ENCODE data around the gene SSBP3. TPM values are rescaled to one million over a fixed set of nuclear protein-coding genes. Genes with fewer than 3 reads are reported as not detected.
A peak's percentile ranks its signal among the peaks of the same experiment; 100 is the strongest.
"Not testable (repeated sequence)": the region's sequence is repeated elsewhere in the genome, so short reads cannot be mapped to it uniquely, and the experiment has no call there.

The SSBP3 gene
- total RNA-seq, 1 experiment from 2014 or later, result 71.2 TPM

DNA sequence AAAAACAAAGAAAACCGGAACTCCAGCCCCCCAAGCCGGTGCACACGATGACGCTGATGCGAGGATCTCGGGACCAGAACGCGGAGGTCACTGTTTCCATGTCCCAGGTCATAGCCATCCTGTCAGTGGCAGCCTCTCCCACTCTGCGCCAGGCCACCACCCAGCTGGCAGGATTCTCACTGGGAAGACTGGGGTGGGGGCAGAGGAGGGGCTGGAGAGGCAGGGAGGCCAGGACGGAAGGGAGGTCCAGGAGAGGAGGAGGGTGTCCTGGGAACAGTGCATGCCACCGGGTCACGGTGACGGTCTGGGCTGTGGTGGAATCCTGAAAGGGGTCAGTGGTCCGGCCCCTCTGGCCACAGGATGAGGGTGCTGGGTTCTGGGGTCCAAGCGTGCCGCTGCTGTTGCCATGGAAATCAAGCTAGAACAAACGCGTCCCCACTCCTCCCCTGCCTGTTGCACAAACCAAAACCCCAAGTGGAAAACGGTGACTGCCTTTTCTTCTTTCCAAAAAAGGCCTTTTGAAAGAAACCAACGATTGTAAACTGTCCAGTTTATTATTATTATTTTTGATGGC lies 180.1 kb downstream of the SSBP3 start:
- in situ Hi-C loops (cut with HindIII; ENCODE audit: low sequenced_read_pairs), result no loop called here
- DNase-seq (ENCODE audit: low spot score), result no peak

GRCh38 chr1:54225378-54225777 lies 180.8 kb downstream of the SSBP3 start:
- no peak for DNase-seq (ENCODE audit: low spot score)
- in situ Hi-C loops (cut with HindIII; ENCODE audit: low sequenced_read_pairs), result no loop called here

GRCh38 chr1:54224233-54224632 lies 182.0 kb downstream of the SSBP3 start:
- DNase-seq (ENCODE audit: low spot score), result no peak
- in situ Hi-C loops (cut with HindIII; ENCODE audit: low sequenced_read_pairs), result no loop called here

DNA sequence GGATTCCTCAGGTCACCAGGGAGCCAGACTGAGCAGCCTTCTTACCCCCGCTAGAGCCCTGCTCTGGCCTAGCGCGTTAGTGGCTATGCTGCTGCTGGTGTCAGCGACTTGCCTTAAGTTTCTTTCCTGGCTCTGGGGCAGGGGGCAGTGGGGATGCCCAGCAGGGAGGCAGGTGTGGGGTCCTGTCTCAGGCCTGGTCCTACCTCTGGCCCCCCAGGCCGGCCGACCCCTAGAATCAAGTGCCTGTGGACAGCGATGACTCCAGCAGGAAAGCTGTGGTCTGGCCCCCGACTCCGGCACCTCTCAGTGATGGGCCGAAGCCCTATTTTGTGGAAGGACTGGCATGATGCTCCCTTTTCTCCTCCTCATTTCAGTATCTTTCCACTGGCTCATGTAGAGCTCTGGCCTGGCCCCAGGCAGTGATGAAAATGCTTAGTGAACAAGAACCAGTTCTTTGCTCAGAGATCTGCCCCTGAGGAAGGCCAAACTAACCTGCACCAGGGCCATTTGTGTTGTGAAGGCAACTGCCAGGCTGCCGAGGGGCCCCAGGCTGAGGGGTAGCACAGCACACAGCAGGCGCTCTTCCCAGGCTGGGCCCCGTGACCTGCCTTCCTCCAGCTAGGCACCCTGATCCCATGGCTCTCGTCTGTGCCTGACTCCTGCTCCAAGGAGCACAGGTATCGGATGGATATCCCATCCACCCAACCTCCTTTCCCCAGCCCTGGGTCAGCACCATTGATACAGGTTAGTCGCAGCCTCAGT lies 182.6 kb downstream of the SSBP3 start:
- DNase-seq (ENCODE audit: low spot score), result no peak
- in situ Hi-C loops (cut with HindIII; ENCODE audit: low sequenced_read_pairs), result no loop called here

DNA sequence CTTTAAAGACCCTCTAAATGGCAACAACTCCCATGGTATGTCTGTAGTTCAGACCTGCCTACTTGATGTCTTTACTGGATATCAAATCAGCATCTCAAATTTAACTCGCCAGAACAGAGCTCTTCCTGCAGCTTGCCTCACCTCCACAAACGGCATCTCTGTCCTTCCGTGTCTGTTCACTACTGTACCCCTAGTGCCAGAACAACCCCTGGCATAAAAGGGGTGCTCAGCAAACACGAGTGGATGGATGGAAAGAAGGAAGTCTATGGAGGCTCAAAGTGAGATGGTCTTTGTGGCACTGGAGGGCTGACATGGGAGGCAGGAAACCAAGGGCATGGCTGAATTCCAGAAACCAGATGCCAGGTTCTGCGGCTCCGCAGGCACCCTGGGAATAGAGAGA lies 183.5 kb downstream of the SSBP3 start:
- in situ Hi-C loops (cut with HindIII; ENCODE audit: low sequenced_read_pairs), result no loop called here
- no peak for DNase-seq (ENCODE audit: low spot score)

DNA sequence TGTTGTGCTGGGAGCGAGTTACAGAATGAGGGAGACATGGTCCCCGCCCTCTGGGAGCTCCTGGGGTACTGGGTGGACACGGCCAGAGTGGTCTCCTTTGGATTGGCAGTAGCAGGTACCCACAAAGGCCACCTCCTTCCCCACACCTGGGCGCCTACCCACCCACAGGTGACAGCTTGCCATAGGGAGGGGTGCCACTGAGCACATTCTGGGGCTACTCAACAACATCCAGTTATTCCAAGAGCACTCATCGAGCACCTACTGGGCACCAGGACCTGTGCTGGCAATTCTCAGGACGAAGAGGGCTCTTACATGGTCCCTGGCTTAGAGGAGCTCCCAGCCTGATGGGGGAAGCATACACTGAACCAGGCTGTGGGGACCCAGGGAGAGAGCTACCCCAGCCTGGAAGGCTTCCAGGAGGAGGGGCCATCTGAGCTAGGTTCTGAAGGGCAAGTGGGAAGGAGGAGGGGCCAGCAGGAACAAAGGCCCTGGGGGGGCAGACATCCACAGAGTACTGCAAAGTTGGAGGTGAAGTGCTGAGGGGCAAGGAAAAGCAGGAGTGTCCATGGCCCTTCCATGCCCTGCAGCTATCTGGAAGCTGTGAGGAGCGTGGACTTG lies 184.2 kb downstream of the SSBP3 start:
- in situ Hi-C loops (cut with HindIII; ENCODE audit: low sequenced_read_pairs), result no loop called here

DNA sequence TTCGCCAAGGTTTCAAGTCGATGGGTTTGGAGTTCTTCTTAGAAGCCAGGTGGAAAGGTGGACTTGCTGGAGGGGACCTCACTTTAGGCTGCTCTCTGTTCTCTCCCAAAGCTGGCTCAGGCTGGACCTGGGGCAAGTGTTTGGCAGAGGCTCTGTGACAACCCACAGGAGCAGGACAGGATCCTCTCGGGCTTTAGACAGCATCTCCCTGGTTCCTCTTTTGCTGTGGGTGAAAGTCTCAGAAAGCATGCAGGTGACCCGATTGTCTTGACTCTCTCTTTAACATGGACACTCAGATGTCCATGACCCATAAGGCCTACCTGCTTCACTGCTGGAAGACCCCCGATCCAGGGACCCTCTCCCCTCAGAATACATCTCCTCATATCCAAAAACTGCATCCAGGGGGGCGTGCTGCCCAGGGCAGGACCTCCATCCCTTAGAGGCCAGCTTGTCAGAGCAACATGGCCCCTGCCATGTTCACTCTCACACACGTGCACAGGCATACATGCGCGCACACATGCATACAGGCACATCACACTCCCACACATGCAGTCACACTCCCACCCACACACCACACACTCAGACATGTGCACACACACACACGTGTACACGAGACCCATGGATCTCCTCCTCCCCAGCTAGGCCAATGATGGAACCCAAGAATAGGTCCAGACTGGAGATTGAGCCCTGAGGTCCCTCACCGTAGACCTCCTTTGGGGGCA lies 184.9 kb downstream of the SSBP3 start:
- in situ Hi-C loops (cut with HindIII; ENCODE audit: low sequenced_read_pairs), result no loop called here
- no peak for DNase-seq (ENCODE audit: low spot score)

More for the DNA sequence above, 184.2 kb downstream of the SSBP3 start:
- no peak for DNase-seq (ENCODE audit: low spot score)

DNA sequence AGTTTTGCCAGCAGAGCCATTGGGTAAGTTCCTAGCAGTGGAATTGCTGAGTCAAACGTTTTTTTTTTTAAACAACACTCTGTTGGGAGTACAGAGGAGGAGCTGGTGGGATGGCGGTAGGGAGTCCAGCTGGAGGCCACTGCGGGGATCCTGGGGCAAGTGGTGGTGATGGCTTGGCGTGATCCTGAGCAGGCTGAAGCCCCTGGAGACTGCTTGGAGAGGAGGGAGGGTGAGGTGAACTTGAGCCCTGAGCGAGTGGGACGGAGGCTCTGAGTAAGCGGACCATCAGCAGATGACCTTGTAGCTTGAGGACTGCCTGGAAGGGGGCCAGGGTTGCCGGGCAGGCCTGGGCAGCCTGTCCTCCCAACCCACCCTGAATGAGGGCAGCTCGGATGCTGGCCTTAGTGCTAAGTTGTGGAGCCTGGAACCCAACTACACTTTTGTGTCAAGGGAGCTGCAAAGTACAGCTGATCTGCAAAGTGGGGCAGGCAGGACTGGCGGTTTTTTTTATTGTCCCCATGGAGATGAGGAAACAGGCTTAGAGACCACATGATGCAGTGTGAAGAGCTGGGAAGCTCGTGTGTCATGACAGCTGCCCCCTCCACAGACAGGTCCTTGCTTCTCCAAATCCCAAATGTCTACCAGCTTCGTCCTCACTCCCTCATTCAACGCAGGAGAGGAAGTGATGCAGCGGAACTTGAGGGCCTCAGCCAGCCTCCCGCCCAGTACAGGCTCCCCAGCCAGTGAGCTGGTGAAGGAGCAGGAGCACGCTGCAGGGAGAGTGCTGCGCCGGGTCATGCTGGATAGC lies 186.0 kb downstream of the SSBP3 start:
- DNase-seq (ENCODE audit: low spot score), result peak; percentile 53
- in situ Hi-C loops (cut with HindIII; ENCODE audit: low sequenced_read_pairs), result no loop called here

GRCh38 chr1:54219688-54220003 lies 186.5 kb downstream of the SSBP3 start:
- DNase-seq (ENCODE audit: low spot score), result no peak
- in situ Hi-C loops (cut with HindIII; ENCODE audit: low sequenced_read_pairs), result no loop called here

DNA sequence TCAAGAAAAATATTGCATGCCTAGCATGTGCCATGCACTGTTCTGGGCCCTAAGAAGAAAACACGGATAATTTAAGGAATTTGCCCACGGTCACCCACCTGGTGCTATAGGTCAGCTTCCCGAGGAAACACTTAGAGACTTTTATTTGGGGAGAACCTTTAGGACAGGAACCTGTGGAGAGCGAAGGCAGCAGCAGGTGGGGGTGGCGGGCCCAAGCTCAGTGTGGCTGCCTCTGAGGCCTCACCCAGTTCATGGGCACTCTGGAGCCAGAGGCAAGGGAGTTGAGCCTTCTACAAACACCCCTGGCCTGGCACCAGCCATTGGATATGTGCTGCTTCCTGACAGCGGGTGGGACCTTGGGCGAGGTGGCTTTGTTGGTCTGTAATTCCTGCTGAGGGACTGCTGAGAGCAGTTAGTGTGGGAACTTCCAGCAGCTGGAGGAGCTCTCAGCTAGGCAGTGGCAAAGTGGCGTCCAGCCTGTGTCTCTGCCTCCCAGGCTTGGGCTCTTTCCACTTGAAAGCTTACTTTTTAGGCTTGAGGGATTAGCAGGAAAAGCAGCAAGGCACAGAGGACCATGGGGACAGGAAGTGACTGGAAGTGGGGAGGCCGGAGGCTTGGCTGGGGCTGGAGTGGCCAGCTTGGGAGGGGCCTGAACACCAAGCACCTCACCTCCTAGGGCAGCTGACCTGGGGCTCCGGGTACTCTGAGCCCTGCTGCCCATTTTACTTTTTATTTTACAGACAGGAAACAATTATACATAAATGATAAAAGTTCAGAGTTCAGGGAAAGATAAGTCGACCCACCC lies 187.1 kb downstream of the SSBP3 start:
- DNase-seq (ENCODE audit: low spot score), result no peak
- in situ Hi-C loops (cut with HindIII; ENCODE audit: low sequenced_read_pairs), result no loop called here

DNA sequence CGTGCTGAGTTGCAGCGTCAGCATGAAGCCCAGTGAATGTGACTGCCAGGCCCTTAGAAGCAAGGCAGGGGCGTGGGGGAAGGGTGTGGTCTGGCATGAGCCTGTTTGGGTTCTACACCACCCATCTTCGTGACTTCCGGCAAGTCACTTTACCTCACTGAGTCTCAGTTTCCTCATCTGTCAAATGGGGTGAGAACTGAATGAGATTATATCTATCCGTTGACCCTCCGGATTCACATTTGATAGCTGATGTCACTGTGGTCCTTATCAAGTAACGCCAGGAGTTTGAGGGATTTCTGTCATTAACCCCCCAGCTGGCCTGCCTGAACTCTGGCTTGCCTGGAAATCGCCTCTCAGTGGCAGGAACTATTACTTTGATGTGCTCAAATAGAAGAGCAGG lies 190.7 kb downstream of the SSBP3 start:
- no peak for DNase-seq (ENCODE audit: low spot score)
- in situ Hi-C loops (cut with HindIII; ENCODE audit: low sequenced_read_pairs), result no loop called here

DNA sequence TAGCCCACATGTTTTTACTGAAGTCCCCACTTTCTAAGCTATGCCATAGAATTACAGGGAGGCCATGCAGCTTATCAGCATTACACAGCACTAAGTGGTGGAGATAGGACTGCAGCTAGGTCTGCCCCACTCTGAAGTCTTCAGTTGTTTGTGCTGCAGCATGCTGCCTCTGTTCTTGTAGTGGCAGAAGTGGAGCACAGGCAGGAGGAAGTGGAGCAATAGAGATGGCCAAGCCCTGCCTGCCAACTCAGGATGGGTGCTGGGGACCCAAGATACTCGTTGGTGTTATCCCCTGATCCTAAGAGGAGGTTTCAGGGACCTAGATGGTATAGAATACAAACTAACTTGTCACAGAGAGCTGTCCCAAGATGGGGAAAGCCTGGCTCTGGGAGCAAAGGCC lies 193.3 kb downstream of the SSBP3 start:
- DNase-seq (ENCODE audit: low spot score), result no peak
- in situ Hi-C loops (cut with HindIII; ENCODE audit: low sequenced_read_pairs), result no loop called here

DNA sequence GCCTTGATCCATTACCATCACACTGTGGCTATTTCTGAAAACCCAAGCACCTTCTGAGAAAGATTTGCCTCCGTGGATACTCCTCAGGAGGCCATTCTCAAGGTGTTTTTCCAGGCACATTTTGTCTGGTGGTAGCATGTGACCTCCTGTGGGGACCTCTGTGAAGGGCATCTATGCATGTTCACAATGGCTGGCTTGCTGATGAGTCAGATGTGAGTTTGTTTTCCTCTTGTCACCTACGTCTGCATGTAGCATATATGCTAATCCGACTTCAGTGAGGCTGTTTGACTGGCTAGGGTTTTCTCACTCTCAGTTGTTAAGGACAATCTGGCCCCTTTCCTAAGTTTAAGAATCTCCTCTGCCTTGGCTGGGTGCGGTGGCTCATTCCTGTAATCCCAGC lies 198.3 kb downstream of the SSBP3 start:
- in situ Hi-C loops (cut with HindIII; ENCODE audit: low sequenced_read_pairs); DNase-seq (ENCODE audit: low spot score): not testable (repeated sequence)

DNA sequence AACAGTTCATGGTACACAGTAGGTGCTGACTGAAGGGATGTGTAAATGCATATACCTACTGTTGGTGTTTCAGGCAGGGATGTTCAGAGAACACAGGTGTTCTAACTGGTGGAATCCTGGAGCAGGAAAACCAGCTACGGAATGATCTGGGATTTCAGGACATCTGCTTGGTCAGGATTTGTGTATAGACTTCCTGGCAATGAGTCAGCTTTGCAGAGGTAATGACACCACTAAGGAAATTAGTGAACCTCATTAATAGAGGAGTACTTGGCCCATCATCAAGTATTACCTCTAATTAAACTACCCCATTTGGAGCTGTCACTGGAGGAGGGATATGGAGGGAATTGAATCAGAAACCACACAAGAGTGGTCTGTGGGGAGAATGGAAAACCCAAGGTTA lies 198.9 kb downstream of the SSBP3 start:
- in situ Hi-C loops (cut with HindIII; ENCODE audit: low sequenced_read_pairs), result no loop called here
- no peak for DNase-seq (ENCODE audit: low spot score)

- in situ Hi-C loops (cut with HindIII; ENCODE audit: low sequenced_read_pairs), result no loop called here
Measured at GRCh38 chr1:54204199-54204598, 202.0 kb downstream of the SSBP3 start.

DNA sequence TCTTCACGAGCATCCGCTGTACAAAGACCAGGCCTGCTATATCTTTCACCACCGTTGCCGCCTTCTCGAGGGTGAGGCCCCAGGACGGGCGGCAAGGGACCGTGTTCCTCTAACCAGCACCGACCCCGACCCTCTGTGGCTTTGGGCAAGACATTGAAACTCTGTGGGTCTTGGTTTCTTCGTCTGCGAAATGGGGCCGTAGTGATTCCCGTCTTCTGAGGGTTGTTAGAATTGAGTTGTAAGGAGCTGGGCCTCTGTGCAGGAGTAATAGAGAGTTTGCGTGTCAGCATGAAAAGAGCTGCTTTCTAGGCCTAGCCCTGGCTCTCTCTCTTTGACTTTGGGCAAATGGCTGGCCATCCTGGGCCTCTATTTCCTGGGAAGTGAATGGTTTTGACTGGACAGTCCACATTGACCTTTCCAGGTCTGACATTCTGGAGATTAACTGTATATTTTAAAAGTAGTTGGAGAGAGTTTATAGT lies 205.6 kb downstream of the SSBP3 start:
- DNase-seq (ENCODE audit: low spot score), result no peak
- in situ Hi-C loops (cut with HindIII; ENCODE audit: low sequenced_read_pairs), result no loop called here

More at GRCh38 chr1:54204199-54204598, 202.0 kb downstream of the SSBP3 start:
- no peak for DNase-seq (ENCODE audit: low spot score)

DNA sequence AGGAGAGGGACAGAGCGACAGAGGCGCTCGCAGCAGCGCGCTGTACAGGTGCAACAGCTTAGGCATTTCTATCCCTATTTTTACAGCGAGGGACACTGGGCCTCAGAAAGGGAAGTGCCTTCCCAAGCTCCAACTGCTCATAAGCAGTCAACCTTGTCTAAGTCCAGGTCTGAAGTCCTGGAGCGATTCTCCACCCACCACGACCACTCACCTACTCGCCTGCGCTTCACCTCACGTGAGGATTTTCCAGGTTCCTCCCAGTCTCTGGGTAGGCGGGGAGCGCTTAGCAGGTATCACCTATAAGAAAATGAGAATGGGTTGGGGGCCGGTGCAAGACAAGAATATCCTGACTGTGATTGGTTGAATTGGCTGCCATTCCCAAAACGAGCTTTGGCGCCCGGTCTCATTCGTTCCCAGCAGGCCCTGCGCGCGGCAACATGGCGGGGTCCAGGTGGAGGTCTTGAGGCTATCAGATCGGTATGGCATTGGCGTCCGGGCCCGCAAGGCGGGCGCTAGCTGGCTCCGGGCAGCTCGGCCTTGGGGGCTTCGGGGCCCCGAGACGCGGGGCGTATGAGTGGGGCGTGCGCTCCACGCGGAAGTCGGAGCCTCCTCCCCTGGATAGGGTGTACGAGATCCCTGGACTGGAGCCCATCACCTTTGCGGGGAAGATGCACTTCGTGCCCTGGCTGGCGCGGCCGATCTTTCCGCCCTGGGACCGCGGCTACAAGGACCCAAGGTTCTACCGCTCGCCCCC lies 206.3 kb downstream of the SSBP3 start, which contains the start of the genes CYB5RL and MRPL37:
CYB5RL (minus strand) TSS at position 266 of the 754 bp plus-strand sequence. CDS start 4,414 bp downstream, outside the sequence.
MRPL37 (plus strand) TSS at position 403 of the 754 bp plus-strand sequence; CDS start at position 480, 77 bp downstream.
- in situ Hi-C loops (cut with HindIII; ENCODE audit: low sequenced_read_pairs), result no loop called here
- DNase-seq (ENCODE audit: low spot score), result peak; percentile 99

Data from G401 (cell line).